Measurements from ENCODE around the gene KATNB1. TPM values are rescaled to one million over a fixed set of nuclear protein-coding genes. Genes with fewer than 3 reads are reported as not detected.
A peak's percentile ranks its signal among the peaks of the same experiment; 100 is the strongest.
"Not testable (repeated sequence)": the region's sequence is repeated elsewhere in the genome, so short reads cannot be mapped to it uniquely, and the experiment has no call there.

Gene KATNB1
- total RNA-seq, 2 experiments from 2014 or later: 37.4 to 43.5 TPM

DNA sequence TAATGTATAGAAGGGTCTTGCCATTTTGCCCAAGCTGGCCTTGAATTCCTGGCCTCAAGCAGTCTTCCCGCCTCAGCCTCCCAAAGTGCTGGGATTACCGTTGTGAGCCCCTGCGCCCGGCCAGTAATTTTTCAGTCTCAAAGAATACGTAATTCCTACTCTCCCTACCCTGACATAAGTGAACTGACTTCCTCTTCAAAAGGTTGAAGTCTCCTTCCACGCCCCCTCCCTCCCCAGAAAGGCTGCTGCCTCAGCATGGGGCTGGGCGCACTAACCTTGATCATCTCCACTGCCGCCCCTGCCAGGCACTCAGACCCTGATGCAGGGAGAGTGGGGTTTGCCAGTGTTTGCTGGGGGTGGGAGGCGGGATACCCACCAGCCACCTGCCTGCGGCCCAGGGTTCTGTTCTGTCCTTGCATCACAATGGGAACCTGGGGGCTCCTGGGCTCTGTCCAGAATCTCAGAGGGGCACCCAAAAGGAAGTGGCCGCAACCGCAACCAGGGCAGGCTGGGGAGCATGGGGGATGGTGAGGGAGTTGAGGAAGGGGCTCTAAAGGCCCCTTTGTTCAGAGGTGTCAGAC, 39.2 kb downstream of the KATNB1 start:
- no peak overlapping the region for H3K4me2 ChIP-seq (ENCODE audit: low read length)
- H3K9me3 ChIP-seq (ENCODE audit: low read length): no peaks in the 10 kb centered on the region
- no peak overlapping the region for H3K4me3 ChIP-seq (ENCODE audit: low read depth, low read length, poor library complexity, severe bottlenecking)
- H4K20me1 ChIP-seq (ENCODE audit: insufficient read depth, low read length): no peaks in the 10 kb centered on the region
- H3K79me2 ChIP-seq (ENCODE audit: insufficient read depth, low read depth, low read length): no peaks in the 10 kb centered on the region
- H3K4me1 ChIP-seq (ENCODE audit: insufficient read depth, low read length, poor library complexity, severe bottlenecking): no peaks in the 10 kb centered on the region
- TF ChIP-seq, protein P1, sequence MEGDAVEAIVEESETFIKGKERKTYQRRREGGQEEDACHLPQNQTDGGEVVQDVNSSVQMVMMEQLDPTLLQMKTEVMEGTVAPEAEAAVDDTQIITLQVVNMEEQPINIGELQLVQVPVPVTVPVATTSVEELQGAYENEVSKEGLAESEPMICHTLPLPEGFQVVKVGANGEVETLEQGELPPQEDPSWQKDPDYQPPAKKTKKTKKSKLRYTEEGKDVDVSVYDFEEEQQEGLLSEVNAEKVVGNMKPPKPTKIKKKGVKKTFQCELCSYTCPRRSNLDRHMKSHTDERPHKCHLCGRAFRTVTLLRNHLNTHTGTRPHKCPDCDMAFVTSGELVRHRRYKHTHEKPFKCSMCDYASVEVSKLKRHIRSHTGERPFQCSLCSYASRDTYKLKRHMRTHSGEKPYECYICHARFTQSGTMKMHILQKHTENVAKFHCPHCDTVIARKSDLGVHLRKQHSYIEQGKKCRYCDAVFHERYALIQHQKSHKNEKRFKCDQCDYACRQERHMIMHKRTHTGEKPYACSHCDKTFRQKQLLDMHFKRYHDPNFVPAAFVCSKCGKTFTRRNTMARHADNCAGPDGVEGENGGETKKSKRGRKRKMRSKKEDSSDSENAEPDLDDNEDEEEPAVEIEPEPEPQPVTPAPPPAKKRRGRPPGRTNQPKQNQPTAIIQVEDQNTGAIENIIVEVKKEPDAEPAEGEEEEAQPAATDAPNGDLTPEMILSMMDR (conservative IDR thresholded peaks at IDR 0.05; ENCODE audit: low read length): no peak
- no peak for TF ChIP-seq EZH2phosphoT487 (IDR thresholded peaks at IDR 0.05; ENCODE audit: borderline replicate concordance, low read depth, low read length)
- no peak for DNase-seq (ENCODE audit: low spot score)
- no peak overlapping the region for H2AFZ ChIP-seq (ENCODE audit: low read length)
- H3K9me2 ChIP-seq (ENCODE audit: insufficient read depth, low read length): no peaks in the 10 kb centered on the region
- ChIA-PET CTCF (ENCODE audit: unreplicated experiment) (interaction anchor here (0.6 kb wide), 1 partner anchor 23 kb away, joined by 4 read pairs; no protein-coding TSS in a partner anchor), POLR2A (interaction anchor here (0.7 kb wide), 1 partner anchor 15 kb away, joined by 4 read pairs; no protein-coding TSS in a partner anchor)
- intact Hi-C loops (cut with micrococcal nuclease; ENCODE audit: unreplicated experiment): no loop called here
- BruUV-seq (replicated peaks): no TSS peak
- no peaks in the 10 kb centered on the region for H3K36me3 ChIP-seq (ENCODE audit: insufficient read depth, low read length)
- H3K27ac ChIP-seq (ENCODE audit: low read depth, low read length, poor library complexity, severe bottlenecking): no peak overlapping the region

DNA sequence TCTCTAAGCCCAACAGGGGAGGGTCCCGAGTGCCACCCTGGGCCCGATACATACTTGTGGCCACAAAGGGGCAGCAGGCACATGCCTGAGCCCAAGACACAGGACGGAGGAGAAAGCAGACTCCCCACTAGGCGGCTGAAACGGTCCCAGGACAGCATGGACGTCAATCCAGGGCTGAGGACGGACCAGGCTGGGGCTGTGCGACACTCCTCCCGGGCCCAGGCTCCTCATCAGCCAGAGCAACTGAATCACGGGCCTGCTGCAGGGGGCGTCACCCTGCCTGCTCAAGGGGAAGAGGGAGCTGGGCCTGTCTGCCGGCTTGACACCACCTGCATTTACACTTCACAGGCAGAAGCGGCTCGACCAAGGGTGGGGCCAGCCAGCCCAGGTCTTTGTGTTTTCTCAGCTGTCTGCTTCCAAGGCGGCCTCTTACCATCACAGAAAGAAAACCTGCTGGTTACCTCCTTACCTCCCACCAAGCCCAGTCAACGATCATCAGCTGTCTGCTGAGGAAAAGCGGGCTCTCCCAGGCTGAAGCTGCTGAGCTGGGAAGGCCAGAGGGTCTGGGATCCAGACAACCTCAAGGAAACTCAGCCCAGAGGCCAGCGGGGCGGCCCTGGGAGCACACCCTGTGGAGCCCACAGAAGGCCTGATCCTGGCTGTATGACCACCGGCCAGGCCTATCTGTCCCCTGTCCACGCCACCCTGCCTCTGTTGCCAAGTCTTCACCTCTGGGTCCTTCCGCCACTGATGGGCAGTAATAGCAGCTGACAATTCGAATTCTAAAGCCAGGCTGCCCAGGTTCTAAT, 40.3 kb downstream of the KATNB1 start:
- no peaks in the 10 kb centered on the region for H4K20me1 ChIP-seq (ENCODE audit: insufficient read depth, low read length)
- no peak overlapping the region for H3K4me3 ChIP-seq (ENCODE audit: low read depth, low read length, poor library complexity, severe bottlenecking)
- no peak overlapping the region for H3K27ac ChIP-seq (ENCODE audit: low read depth, low read length, poor library complexity, severe bottlenecking)
- no peak for DNase-seq (ENCODE audit: low spot score)
- ChIA-PET CTCF (ENCODE audit: unreplicated experiment) (no interaction called here), POLR2A (no interaction called here)
- no peaks in the 10 kb centered on the region for H3K9me3 ChIP-seq (ENCODE audit: low read length)
- no peak overlapping the region for H3K4me2 ChIP-seq (ENCODE audit: low read length)
- TF ChIP-seq EZH2phosphoT487 (IDR thresholded peaks at IDR 0.05; ENCODE audit: borderline replicate concordance, low read depth, low read length): no peak
- TF ChIP-seq, protein P1 (conservative IDR thresholded peaks at IDR 0.05; ENCODE audit: low read length): 0 out of 2 replicates have a peak, but pooled peaks have one; percentile 25
- no peaks in the 10 kb centered on the region for H3K4me1 ChIP-seq (ENCODE audit: insufficient read depth, low read length, poor library complexity, severe bottlenecking)
- no peaks in the 10 kb centered on the region for H3K79me2 ChIP-seq (ENCODE audit: insufficient read depth, low read depth, low read length)
- H3K36me3 ChIP-seq (ENCODE audit: insufficient read depth, low read length): no peaks in the 10 kb centered on the region
- intact Hi-C loops (cut with micrococcal nuclease; ENCODE audit: unreplicated experiment): no loop called here
- H2AFZ ChIP-seq (ENCODE audit: low read length): no peak overlapping the region
- BruUV-seq (replicated peaks): no TSS peak
- no peaks in the 10 kb centered on the region for H3K9me2 ChIP-seq (ENCODE audit: insufficient read depth, low read length)

DNA sequence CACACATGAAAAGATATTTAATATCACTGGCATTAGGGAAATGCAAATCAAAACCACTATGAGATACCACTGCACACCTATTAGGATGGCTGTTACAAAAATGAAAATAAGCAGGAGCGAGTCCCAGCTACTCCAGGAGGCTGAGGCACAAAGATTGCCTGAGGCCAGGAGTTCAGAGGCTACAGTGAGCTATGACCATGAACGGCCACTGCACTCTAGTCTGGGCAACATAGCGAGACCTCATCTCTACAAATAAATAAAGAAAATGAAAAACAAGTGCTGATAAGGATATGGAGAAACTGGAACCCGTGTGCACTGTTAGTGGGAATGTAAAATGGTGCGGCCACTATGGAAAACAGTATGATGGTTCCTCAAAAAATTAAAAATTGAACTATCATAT, 43.1 kb downstream of the KATNB1 start:
- H3K4me2 ChIP-seq (ENCODE audit: low read length): no peak overlapping the region
- no peaks in the 10 kb centered on the region for H3K9me3 ChIP-seq (ENCODE audit: low read length)
- no TSS peak for BruUV-seq (replicated peaks)
- H4K20me1 ChIP-seq (ENCODE audit: insufficient read depth, low read length): no peaks in the 10 kb centered on the region
- CTCF ChIA-PET (ENCODE audit: unreplicated experiment): no interaction called here
- no peak overlapping the region for H3K27ac ChIP-seq (ENCODE audit: low read depth, low read length, poor library complexity, severe bottlenecking)
- intact Hi-C loops (cut with micrococcal nuclease; ENCODE audit: unreplicated experiment): no loop called here
- H3K4me3 ChIP-seq (ENCODE audit: low read depth, low read length, poor library complexity, severe bottlenecking): no peak overlapping the region
- TF ChIP-seq, protein P1 (conservative IDR thresholded peaks at IDR 0.05; ENCODE audit: low read length): no peak
- no peak for TF ChIP-seq EZH2phosphoT487 (IDR thresholded peaks at IDR 0.05; ENCODE audit: borderline replicate concordance, low read depth, low read length)
- no peak for DNase-seq (ENCODE audit: low spot score)
- no peaks in the 10 kb centered on the region for H3K79me2 ChIP-seq (ENCODE audit: insufficient read depth, low read depth, low read length)
- H2AFZ ChIP-seq (ENCODE audit: low read length): no peak overlapping the region
- no peaks in the 10 kb centered on the region for H3K9me2 ChIP-seq (ENCODE audit: insufficient read depth, low read length)
- no peaks in the 10 kb centered on the region for H3K4me1 ChIP-seq (ENCODE audit: insufficient read depth, low read length, poor library complexity, severe bottlenecking)
- no peaks in the 10 kb centered on the region for H3K36me3 ChIP-seq (ENCODE audit: insufficient read depth, low read length)
- POLR2A ChIA-PET: no interaction called here

DNA sequence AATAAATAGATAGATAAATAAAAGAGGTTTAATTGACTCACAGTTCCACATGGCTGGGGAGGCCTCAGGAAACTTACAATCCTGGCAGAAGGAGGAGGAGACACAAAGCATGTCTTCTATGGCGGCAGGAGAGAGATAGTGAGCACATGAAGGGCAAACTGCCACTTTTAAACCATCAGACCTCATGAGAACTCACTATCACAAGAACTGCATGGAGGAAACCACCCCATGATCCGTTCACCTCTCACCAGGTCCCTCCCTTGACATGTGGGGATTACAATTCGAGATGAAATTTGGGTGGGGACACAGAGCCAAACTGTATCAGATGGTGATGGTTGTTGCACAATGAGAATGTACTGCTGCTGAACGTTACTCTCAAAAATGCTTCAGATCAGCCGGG, 44.3 kb downstream of the KATNB1 start:
- DNase-seq (ENCODE audit: low spot score); H3K9me3 ChIP-seq (ENCODE audit: low read length); BruUV-seq (replicated peaks); H3K4me2 ChIP-seq (ENCODE audit: low read length); H3K4me1 ChIP-seq (ENCODE audit: insufficient read depth, low read length, poor library complexity, severe bottlenecking); H2AFZ ChIP-seq (ENCODE audit: low read length); H3K4me3 ChIP-seq (ENCODE audit: low read depth, low read length, poor library complexity, severe bottlenecking); H3K9me2 ChIP-seq (ENCODE audit: insufficient read depth, low read length); H3K36me3 ChIP-seq (ENCODE audit: insufficient read depth, low read length); intact Hi-C loops (cut with micrococcal nuclease; ENCODE audit: unreplicated experiment); H4K20me1 ChIP-seq (ENCODE audit: insufficient read depth, low read length); H3K27ac ChIP-seq (ENCODE audit: low read depth, low read length, poor library complexity, severe bottlenecking); H3K79me2 ChIP-seq (ENCODE audit: insufficient read depth, low read depth, low read length); POLR2A ChIA-PET; CTCF ChIA-PET (ENCODE audit: unreplicated experiment): not testable (repeated sequence)

Measured in OCI-LY7 (cell line).